ENCODE data around the gene RFX2. TPM values are rescaled to one million over a fixed set of nuclear protein-coding genes. Genes with fewer than 3 reads are reported as not detected.

RFX2 gene
- total RNA-seq, 1 donor from 2014 or later: 3.2 TPM

DNA sequence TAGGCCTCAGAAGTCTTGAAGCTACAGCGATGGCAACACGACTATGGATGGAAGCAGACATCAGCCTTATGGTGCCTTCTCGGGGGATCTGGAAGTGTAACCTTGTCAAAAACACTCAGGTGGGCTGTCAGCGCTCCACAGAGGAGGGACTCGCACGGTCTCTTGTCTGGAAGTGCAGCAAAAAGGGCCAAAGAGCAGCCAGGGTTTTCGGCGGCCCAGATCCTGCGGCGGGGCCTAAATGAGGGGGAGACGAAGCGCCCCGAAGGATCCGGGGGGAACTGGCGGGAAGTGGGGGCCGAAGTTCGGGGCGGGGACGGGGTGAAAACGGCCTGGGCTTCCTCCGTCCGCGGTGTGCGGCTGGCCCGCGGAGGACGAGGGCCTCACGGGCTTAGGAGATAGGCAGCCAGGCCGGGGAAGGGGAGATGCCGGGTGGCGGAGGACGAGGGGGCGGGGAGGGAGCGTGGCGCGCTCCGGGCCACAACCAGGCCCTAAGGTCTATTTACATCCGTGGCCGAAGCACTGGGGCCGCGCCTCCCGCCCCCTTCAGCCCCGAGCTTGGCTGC lies 133.0 kb downstream of the RFX2 start:
- Histone ChIP-seq H4K20me1 (ENCODE audit: insufficient read depth, low read length) (peaks cover 47% of the 10 kb centered on the region), H3K4me1 (ENCODE audit: insufficient read depth, low read length) (peaks cover 35% of the 10 kb centered on the region), H3K4me3 (ENCODE audit: insufficient read depth, low read depth, low read length) (peak overlapping the region; percentile 80), H3K4me2 (ENCODE audit: low read length) (peak overlapping the region; percentile 92), H3K79me2 (ENCODE audit: insufficient read depth, low read length) (peaks cover 61% of the 10 kb centered on the region), H3K36me3 (ENCODE audit: insufficient read depth, low read length) (peaks cover 3% of the 10 kb centered on the region), H3K9me3 (ENCODE audit: insufficient read depth, low read depth, low read length) (no peaks in the 10 kb centered on the region), H3K27me3 (ENCODE audit: insufficient read depth, low read length) (no peaks in the 10 kb centered on the region), H2AFZ (ENCODE audit: low read depth, low read length) (peak overlapping the region; percentile 84), H3K9ac (ENCODE audit: low read length) (peak overlapping the region; percentile 97), H3K27ac (ENCODE audit: low read depth, low read length) (peak overlapping the region; percentile 75)
- no peak for FAIRE-seq
- H3K36me3 Mint-ChIP-seq (ENCODE audit: low read depth, unreplicated experiment): peaks cover 8% of the 10 kb centered on the region
- peaks cover 3% of the 10 kb centered on the region for H3K9me3 Mint-ChIP-seq (ENCODE audit: unreplicated experiment)
- peak overlapping the region; percentile 98 for H3K4me3 Mint-ChIP-seq (ENCODE audit: unreplicated experiment)
- H3K27ac Mint-ChIP-seq (ENCODE audit: unreplicated experiment): peak overlapping the region; percentile 86
- H3K4me1 Mint-ChIP-seq (ENCODE audit: low read depth, unreplicated experiment): peaks cover 17% of the 10 kb centered on the region
- no peak for DNase-seq (ENCODE audit: low read depth)
- TF ChIP-seq, protein P1, sequence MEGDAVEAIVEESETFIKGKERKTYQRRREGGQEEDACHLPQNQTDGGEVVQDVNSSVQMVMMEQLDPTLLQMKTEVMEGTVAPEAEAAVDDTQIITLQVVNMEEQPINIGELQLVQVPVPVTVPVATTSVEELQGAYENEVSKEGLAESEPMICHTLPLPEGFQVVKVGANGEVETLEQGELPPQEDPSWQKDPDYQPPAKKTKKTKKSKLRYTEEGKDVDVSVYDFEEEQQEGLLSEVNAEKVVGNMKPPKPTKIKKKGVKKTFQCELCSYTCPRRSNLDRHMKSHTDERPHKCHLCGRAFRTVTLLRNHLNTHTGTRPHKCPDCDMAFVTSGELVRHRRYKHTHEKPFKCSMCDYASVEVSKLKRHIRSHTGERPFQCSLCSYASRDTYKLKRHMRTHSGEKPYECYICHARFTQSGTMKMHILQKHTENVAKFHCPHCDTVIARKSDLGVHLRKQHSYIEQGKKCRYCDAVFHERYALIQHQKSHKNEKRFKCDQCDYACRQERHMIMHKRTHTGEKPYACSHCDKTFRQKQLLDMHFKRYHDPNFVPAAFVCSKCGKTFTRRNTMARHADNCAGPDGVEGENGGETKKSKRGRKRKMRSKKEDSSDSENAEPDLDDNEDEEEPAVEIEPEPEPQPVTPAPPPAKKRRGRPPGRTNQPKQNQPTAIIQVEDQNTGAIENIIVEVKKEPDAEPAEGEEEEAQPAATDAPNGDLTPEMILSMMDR (IDR thresholded peaks at IDR 0.05; ENCODE audit: insufficient read depth, low read depth, low read length): no peak
- TF ChIP-seq EZH2 (IDR thresholded peaks at IDR 0.05; ENCODE audit: insufficient read depth, low read length): no peak
- no peaks in the 10 kb centered on the region for H3K27me3 Mint-ChIP-seq (ENCODE audit: low read depth, unreplicated experiment)

DNA sequence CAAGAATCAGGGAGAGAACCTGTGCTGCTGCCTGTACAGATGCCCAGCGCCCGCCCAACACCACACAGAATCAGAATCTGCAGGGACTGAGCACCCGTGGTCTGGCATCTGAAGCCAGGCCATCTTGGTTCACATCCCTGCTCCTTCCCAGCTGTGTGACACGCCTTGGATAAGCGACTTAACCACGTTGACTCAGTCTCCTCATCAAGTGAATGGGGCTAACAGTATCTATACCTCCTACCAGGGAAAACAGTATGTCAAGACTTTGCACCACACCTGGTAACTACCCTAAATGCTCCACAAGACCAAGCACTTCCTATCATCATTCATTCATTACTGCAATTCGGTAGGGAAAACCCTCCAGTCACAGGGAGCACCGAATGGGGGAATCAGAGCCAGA lies 133.5 kb downstream of the RFX2 start:
- DNase-seq (ENCODE audit: low read depth) (no peak), FAIRE-seq (no peak)
- Mint-ChIP-seq H3K27me3 (ENCODE audit: low read depth, unreplicated experiment) (no peaks in the 10 kb centered on the region), H3K4me3 (ENCODE audit: unreplicated experiment) (peak overlapping the region; percentile 98), H3K9me3 (ENCODE audit: unreplicated experiment) (peaks cover 3% of the 10 kb centered on the region), H3K27ac (ENCODE audit: unreplicated experiment) (peak overlapping the region; percentile 86), H3K36me3 (ENCODE audit: low read depth, unreplicated experiment) (peaks cover 11% of the 10 kb centered on the region), H3K4me1 (ENCODE audit: low read depth, unreplicated experiment) (peaks cover 21% of the 10 kb centered on the region)
- Histone ChIP-seq H3K79me2 (ENCODE audit: insufficient read depth, low read length) (peaks cover 66% of the 10 kb centered on the region), H3K9me3 (ENCODE audit: insufficient read depth, low read depth, low read length) (no peaks in the 10 kb centered on the region), H3K27me3 (ENCODE audit: insufficient read depth, low read length) (no peaks in the 10 kb centered on the region), H4K20me1 (ENCODE audit: insufficient read depth, low read length) (peaks cover 52% of the 10 kb centered on the region), H3K4me2 (ENCODE audit: low read length) (peak overlapping the region; percentile 92), H3K9ac (ENCODE audit: low read length) (peak overlapping the region; percentile 97), H3K27ac (ENCODE audit: low read depth, low read length) (peak overlapping the region; percentile 75), H3K4me1 (ENCODE audit: insufficient read depth, low read length) (peaks cover 35% of the 10 kb centered on the region), H3K4me3 (ENCODE audit: insufficient read depth, low read depth, low read length) (peak overlapping the region; percentile 80), H2AFZ (ENCODE audit: low read depth, low read length) (no peak overlapping the region), H3K36me3 (ENCODE audit: insufficient read depth, low read length) (peaks cover 3% of the 10 kb centered on the region)
- no peak for TF ChIP-seq EZH2 (IDR thresholded peaks at IDR 0.05; ENCODE audit: insufficient read depth, low read length)
- TF ChIP-seq, protein P1 (IDR thresholded peaks at IDR 0.05; ENCODE audit: insufficient read depth, low read depth, low read length): no peak

DNA sequence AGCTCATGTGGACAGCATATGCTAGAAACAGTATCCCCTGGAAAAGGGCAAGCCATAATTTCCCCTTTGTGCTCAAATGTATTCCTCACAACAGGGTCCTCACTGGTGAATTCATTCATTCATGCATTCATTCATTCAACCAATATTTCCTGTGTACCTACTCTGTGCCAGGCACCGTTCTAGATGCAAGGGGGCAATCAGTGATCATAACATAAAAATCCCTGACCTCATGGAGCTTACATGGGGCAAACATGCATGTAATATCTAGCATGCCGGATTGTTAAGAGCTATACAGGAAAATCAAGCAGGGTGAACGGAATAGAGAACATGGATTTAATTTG lies 134.9 kb downstream of the RFX2 start:
- FAIRE-seq: no peak
- Histone ChIP-seq H3K27me3 (ENCODE audit: insufficient read depth, low read length) (no peaks in the 10 kb centered on the region), H3K9me3 (ENCODE audit: insufficient read depth, low read depth, low read length) (no peaks in the 10 kb centered on the region), H2AFZ (ENCODE audit: low read depth, low read length) (no peak overlapping the region), H3K9ac (ENCODE audit: low read length) (no peak overlapping the region), H4K20me1 (ENCODE audit: insufficient read depth, low read length) (peaks cover 65% of the 10 kb centered on the region), H3K36me3 (ENCODE audit: insufficient read depth, low read length) (peaks cover 3% of the 10 kb centered on the region), H3K4me3 (ENCODE audit: insufficient read depth, low read depth, low read length) (no peak overlapping the region), H3K27ac (ENCODE audit: low read depth, low read length) (no peak overlapping the region), H3K4me2 (ENCODE audit: low read length) (no peak overlapping the region), H3K4me1 (ENCODE audit: insufficient read depth, low read length) (peaks cover 35% of the 10 kb centered on the region), H3K79me2 (ENCODE audit: insufficient read depth, low read length) (peaks cover 80% of the 10 kb centered on the region)
- no peak for DNase-seq (ENCODE audit: low read depth)
- TF ChIP-seq, protein P1 (IDR thresholded peaks at IDR 0.05; ENCODE audit: insufficient read depth, low read depth, low read length): no peak
- no peak for TF ChIP-seq EZH2 (IDR thresholded peaks at IDR 0.05; ENCODE audit: insufficient read depth, low read length)
- H3K27me3 Mint-ChIP-seq (ENCODE audit: low read depth, unreplicated experiment): no peaks in the 10 kb centered on the region
- no peak overlapping the region for H3K27ac Mint-ChIP-seq (ENCODE audit: unreplicated experiment)
- peaks cover 3% of the 10 kb centered on the region for H3K9me3 Mint-ChIP-seq (ENCODE audit: unreplicated experiment)
- H3K4me1 Mint-ChIP-seq (ENCODE audit: low read depth, unreplicated experiment): peaks cover 21% of the 10 kb centered on the region
- peak overlapping the region; percentile 98 for H3K4me3 Mint-ChIP-seq (ENCODE audit: unreplicated experiment)
- H3K36me3 Mint-ChIP-seq (ENCODE audit: low read depth, unreplicated experiment): peaks cover 11% of the 10 kb centered on the region
